Measurements from ENCODE around the gene CTNNBIP1. TPM values are rescaled to one million over a fixed set of nuclear protein-coding genes. Genes with fewer than 3 reads are reported as not detected.

The CTNNBIP1 gene
- total RNA-seq, 2 donors from 2014 or later, result 65.0 to 69.5 TPM

DNA sequence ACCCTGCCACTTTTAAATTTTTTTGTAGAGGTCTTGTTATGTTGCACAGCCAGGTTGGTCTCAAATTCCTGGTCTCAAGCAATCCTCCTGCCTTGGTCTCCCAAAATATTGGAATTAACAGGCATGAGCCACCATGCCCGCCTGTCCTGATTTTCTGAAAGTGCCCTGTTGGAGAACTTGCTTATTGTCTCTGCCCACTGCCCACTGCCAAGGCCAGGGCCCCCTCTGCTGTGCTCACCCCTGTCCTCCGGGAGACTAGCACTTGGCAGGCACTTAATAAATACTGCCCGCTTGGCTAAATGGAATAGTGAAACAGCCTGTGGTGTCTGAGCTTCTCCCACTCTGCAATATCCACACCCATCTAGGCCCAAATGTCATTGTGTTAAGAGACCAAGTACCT, 35.7 kb downstream of the CTNNBIP1 start:
- H3K27ac Mint-ChIP-seq, result peak overlapping the region; percentile 64
- no peak overlapping the region for H3K27ac ChIP-seq (ENCODE audit: low read depth, low read length)
- TF ChIP-seq CTCF (conservative IDR thresholded peaks at IDR 0.05), result no peak
- no peak overlapping the region for H3K4me3 ChIP-seq (ENCODE audit: low read length)
- H3K9me3 ChIP-seq (ENCODE audit: control insufficient read depth, low read length), result no peaks in the 10 kb centered on the region
- no peaks in the 10 kb centered on the region for H3K9me3 Mint-ChIP-seq
- 67 to 91% methylated on average over 1 to 3 of the region's 3 CpGs for WGBS, 2 experiments (ENCODE audit: insufficient coverage in 1 of 2, insufficient read length in 1 of 2)
- H3K4me1 Mint-ChIP-seq, result peaks cover 8% of the 10 kb centered on the region
- no peak overlapping the region for H3K9ac ChIP-seq (ENCODE audit: extremely low read depth, low read length, poor library complexity, severe bottlenecking)
- peaks cover 11% of the 10 kb centered on the region for H3K4me1 ChIP-seq (ENCODE audit: control insufficient read depth, insufficient read depth, low read length)
- DNase-seq, result no peak
- H3K36me3 ChIP-seq (ENCODE audit: control insufficient read depth, insufficient read depth, low read length), result peaks cover 7% of the 10 kb centered on the region
- no peaks in the 10 kb centered on the region for H3K27me3 Mint-ChIP-seq (ENCODE audit: insufficient read depth)
- H3K36me3 Mint-ChIP-seq (ENCODE audit: low read depth), result peaks cover 12% of the 10 kb centered on the region
- H3K27me3 ChIP-seq (ENCODE audit: control insufficient read depth, insufficient read depth, low read length, poor library complexity, severe bottlenecking), result no peaks in the 10 kb centered on the region
- H3K4me3 Mint-ChIP-seq, result no peak overlapping the region

GRCh38 chr1:9873992-9874391, 36.1 kb downstream of the CTNNBIP1 start:
- no peak for DNase-seq
- Histone ChIP-seq H3K9ac (ENCODE audit: extremely low read depth, low read length, poor library complexity, severe bottlenecking) (no peak overlapping the region), H3K4me1 (ENCODE audit: control insufficient read depth, insufficient read depth, low read length) (peaks cover 11% of the 10 kb centered on the region), H3K36me3 (ENCODE audit: control insufficient read depth, insufficient read depth, low read length) (peaks cover 11% of the 10 kb centered on the region), H3K4me3 (ENCODE audit: low read length) (no peak overlapping the region), H3K27me3 (ENCODE audit: control insufficient read depth, insufficient read depth, low read length, poor library complexity, severe bottlenecking) (no peaks in the 10 kb centered on the region), H3K9me3 (ENCODE audit: control insufficient read depth, low read length) (no peaks in the 10 kb centered on the region), H3K27ac (ENCODE audit: low read depth, low read length) (no peak overlapping the region)
- no peak overlapping the region for H3K4me3 Mint-ChIP-seq
- WGBS, 2 experiments (ENCODE audit: insufficient coverage in 1 of 2, insufficient read length in 1 of 2), result 91 to 94% methylated on average over 5 of the region's 5 CpGs
- peaks cover 8% of the 10 kb centered on the region for H3K4me1 Mint-ChIP-seq
- no peak overlapping the region for H3K27ac Mint-ChIP-seq
- no peak for TF ChIP-seq CTCF (conservative IDR thresholded peaks at IDR 0.05)
- peaks cover 15% of the 10 kb centered on the region for H3K36me3 Mint-ChIP-seq (ENCODE audit: low read depth)
- no peaks in the 10 kb centered on the region for H3K9me3 Mint-ChIP-seq
- H3K27me3 Mint-ChIP-seq (ENCODE audit: insufficient read depth), result no peaks in the 10 kb centered on the region

GRCh38 chr1:9873385-9873784, 36.7 kb downstream of the CTNNBIP1 start:
- Mint-ChIP-seq H3K27ac (no peak overlapping the region), H3K4me3 (no peak overlapping the region), H3K27me3 (ENCODE audit: insufficient read depth) (no peaks in the 10 kb centered on the region), H3K4me1 (peaks cover 8% of the 10 kb centered on the region), H3K9me3 (no peaks in the 10 kb centered on the region), H3K36me3 (ENCODE audit: low read depth) (peaks cover 15% of the 10 kb centered on the region)
- peaks cover 13% of the 10 kb centered on the region for H3K36me3 ChIP-seq (ENCODE audit: control insufficient read depth, insufficient read depth, low read length)
- TF ChIP-seq CTCF (conservative IDR thresholded peaks at IDR 0.05), result no peak
- H3K27ac ChIP-seq (ENCODE audit: low read depth, low read length), result no peak overlapping the region
- no peak for DNase-seq
- peaks cover 11% of the 10 kb centered on the region for H3K4me1 ChIP-seq (ENCODE audit: control insufficient read depth, insufficient read depth, low read length)
- H3K9ac ChIP-seq (ENCODE audit: extremely low read depth, low read length, poor library complexity, severe bottlenecking), result no peak overlapping the region
- H3K4me3 ChIP-seq (ENCODE audit: low read length), result no peak overlapping the region
- H3K9me3 ChIP-seq (ENCODE audit: control insufficient read depth, low read length), result no peaks in the 10 kb centered on the region
- H3K27me3 ChIP-seq (ENCODE audit: control insufficient read depth, insufficient read depth, low read length, poor library complexity, severe bottlenecking), result no peaks in the 10 kb centered on the region
- 96 to 97% methylated on average over 4 to 5 of the region's 5 CpGs for WGBS, 2 experiments (ENCODE audit: insufficient coverage in 1 of 2, insufficient read length in 1 of 2)

Measured in endodermal cell (in vitro differentiated cells).